ENCODE data around the gene GCK.
"Not testable (repeated sequence)": the region's sequence is repeated elsewhere in the genome, so short reads cannot be mapped to it uniquely, and the experiment has no call there.

Gene GCK

GRCh38 chr7:44132039-44132438 is 57.2 kb downstream of the GCK start:
- POLR2A ChIA-PET: interaction anchor here (1.4 kb wide), 1 partner anchor 9 kb away, joined by 6 read pairs; the partner anchor contains the start of gene POLD2
- no peak for DNase-seq (ENCODE audit: extremely low spot score)
- CTCF ChIA-PET: no interaction called here
- no peak for TF ChIP-seq FOXK2 (IDR thresholded peaks at IDR 0.05)
- TF ChIP-seq FOXA1 (IDR thresholded peaks at IDR 0.05): no peak
- TF ChIP-seq SP1 (IDR thresholded peaks at IDR 0.05): no peak
- no peak for TF ChIP-seq NFRKB (IDR thresholded peaks at IDR 0.05)

- POLR2A ChIA-PET: interaction anchor here (0.9 to 1.4 kb wide), 2 partner anchors 8 to 13 kb away, joined by 3 to 6 read pairs; partner anchors contain the start of gene POLD2
- DNase-seq (ENCODE audit: extremely low spot score): no peak
- CTCF ChIA-PET: interaction anchor here (1.2 kb wide), 1 partner anchor 70 kb away, joined by 3 read pairs; the partner anchor contains the start of gene YKT6
- TF ChIP-seq ZNF384 (IDR thresholded peaks at IDR 0.05) (no peak), PKNOX1 (IDR thresholded peaks at IDR 0.05) (no peak), FOXA1 (IDR thresholded peaks at IDR 0.05) (no peak), LEF1 (IDR thresholded peaks at IDR 0.05; ENCODE audit: borderline replicate concordance) (no peak), ARNT (IDR thresholded peaks at IDR 0.05) (no peak)
Observed at GRCh38 chr7:44131173-44132029, 57.8 kb downstream of the GCK start.

- DNase-seq (ENCODE audit: extremely low spot score): no peak
- CTCF ChIA-PET: no interaction called here
- no peak for TF ChIP-seq LEF1 (IDR thresholded peaks at IDR 0.05; ENCODE audit: borderline replicate concordance)
- no peak for TF ChIP-seq FOXA1 (IDR thresholded peaks at IDR 0.05)
- no peak for TF ChIP-seq PKNOX1 (IDR thresholded peaks at IDR 0.05)
- TF ChIP-seq TARDBP (IDR thresholded peaks at IDR 0.05): no peak
- no peak for TF ChIP-seq ARNT (IDR thresholded peaks at IDR 0.05)
- no peak for TF ChIP-seq ELF4 (IDR thresholded peaks at IDR 0.05)
- no peak for TF ChIP-seq NFRKB (IDR thresholded peaks at IDR 0.05)
- TF ChIP-seq BHLHE40 (IDR thresholded peaks at IDR 0.05; ENCODE audit: borderline replicate concordance): no peak
- TF ChIP-seq FOXM1 (IDR thresholded peaks at IDR 0.05; ENCODE audit: borderline replicate concordance): no peak
- TF ChIP-seq CTBP1 (IDR thresholded peaks at IDR 0.05; ENCODE audit: borderline replicate concordance): no peak
- POLR2A ChIA-PET: interaction anchor here (1.2 kb wide), 1 partner anchor 14 kb away, joined by 3 read pairs; no protein-coding TSS in a partner anchor
Observed at GRCh38 chr7:44128721-44129582, 60.3 kb downstream of the GCK start.

- TF ChIP-seq NFRKB (IDR thresholded peaks at IDR 0.05) (no peak), FOXM1 (IDR thresholded peaks at IDR 0.05; ENCODE audit: borderline replicate concordance) (no peak), TARDBP (IDR thresholded peaks at IDR 0.05) (no peak), L3MBTL2 (conservative IDR thresholded peaks at IDR 0.05) (no peak), HDGF (IDR thresholded peaks at IDR 0.05; ENCODE audit: borderline replicate concordance) (no peak), LEF1 (IDR thresholded peaks at IDR 0.05; ENCODE audit: borderline replicate concordance) (no peak), PKNOX1 (IDR thresholded peaks at IDR 0.05) (no peak)
- ChIA-PET POLR2A (no interaction called here), CTCF (no interaction called here)
- DNase-seq (ENCODE audit: extremely low spot score): no peak
Observed at GRCh38 chr7:44127161-44127560, 62.1 kb downstream of the GCK start.

- POLR2A ChIA-PET; CTCF ChIA-PET; DNase-seq (ENCODE audit: extremely low spot score): not testable (repeated sequence)
Observed at GRCh38 chr7:44126574-44126973, 62.7 kb downstream of the GCK start.

- POLR2A ChIA-PET: interaction anchor here (1.2 to 3.5 kb wide), 3 partner anchors 8 to 53 kb away, joined by 3 to 11 read pairs (median 4); no protein-coding TSS in a partner anchor
- no peak for TF ChIP-seq ZNF384 (IDR thresholded peaks at IDR 0.05)
- DNase-seq (ENCODE audit: extremely low spot score): no peak
- CTCF ChIA-PET: no interaction called here
Observed at GRCh38 chr7:44124822-44125202, 64.4 kb downstream of the GCK start.
